Measurements from ENCODE around the gene CYRIA. TPM values are rescaled to one million over a fixed set of nuclear protein-coding genes. Genes with fewer than 3 reads are reported as not detected.

Gene CYRIA
- total RNA-seq, 1 donor from 2014 or later = 27.0 TPM

DNA sequence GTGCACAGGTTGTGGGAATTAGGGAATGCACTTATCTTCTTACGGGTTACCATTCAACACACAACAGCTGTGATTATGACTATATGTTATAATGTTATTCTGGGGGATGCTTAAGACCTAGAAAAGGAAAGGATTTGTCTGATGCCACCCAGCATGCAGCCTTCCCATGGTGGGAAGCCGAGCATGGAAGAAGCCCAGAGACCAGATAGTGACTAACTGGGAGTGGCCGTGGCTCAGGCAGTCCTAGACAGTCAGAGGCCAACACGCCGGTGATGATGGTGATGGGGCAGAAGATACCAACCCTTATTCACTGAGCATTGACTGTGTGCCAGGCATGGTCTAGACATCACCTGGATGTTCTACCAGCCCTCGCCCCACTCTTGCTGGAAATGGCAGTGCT, 35.9 kb downstream of the CYRIA start:
- DNase-seq (ENCODE audit: low read depth, low spot score) = no peak

DNA sequence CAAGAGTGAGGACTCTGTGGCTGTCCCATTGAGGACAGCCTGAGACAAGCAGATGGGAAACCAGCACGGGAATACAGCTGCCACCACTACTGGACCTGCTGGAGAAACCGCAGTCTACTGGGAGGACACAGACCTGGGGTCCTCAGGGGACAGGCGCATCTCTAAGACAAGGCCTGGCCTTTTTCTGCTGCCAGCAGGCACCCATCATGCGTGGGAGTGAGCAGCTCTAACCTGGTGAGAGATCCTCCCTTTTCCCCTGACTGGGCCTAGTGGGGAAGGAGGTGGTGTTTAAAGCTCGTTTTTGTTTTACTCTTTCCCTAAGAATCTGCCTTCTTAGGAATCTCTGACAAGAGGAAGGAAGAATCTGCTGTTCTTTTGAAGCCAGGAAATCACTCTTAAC, 36.6 kb downstream of the CYRIA start:
- DNase-seq (ENCODE audit: low read depth, low spot score) = no peak

DNA sequence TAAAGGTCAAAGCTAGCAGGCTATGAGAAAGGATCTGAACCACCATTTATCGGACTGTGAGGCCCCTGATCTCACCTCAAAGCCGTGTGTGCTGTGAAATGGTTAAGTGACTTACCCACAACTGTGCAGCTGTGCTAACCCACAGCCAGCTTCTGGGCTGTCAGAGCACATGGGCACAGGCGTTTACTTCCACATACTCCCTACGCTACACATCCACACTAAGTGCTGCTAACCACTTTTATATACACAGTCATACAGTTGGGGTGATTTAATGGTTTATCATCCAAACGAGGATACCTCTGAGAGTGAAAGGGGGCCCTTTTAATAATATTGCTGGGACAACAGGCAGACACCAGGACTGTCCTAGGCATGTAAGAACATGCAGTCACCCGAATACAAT, 37.3 kb downstream of the CYRIA start:
- DNase-seq (ENCODE audit: low read depth, low spot score) = no peak

DNA sequence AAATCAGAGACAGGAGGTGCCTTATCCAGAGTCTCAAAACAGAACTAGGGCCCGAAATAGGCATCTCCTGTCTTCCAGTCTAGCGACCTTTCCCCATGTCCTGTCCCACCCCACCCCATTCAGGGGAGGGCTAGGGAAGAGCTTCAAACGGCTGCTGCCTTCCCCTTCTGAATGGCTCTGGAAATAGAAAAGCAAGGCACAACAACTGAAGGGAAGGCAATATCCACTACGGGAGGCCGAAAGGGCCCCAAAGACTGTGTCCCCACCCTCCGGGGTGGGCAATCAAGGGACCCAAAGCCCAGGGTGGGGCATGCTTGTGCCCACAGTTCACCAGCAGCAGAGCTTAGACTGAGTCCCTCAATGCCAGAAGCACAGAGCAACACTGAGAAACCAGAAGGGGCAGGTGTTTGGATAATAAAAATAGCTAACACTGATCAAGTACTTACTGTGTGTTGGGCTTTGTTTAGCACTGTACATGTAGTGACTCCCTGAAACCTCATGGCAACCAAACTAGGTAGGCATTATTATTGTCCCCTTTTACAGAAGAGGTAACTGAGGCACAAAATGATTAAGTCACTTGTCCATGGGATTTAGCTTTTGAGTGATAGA, 38.5 kb downstream of the CYRIA start:
- no peak for DNase-seq (ENCODE audit: low read depth, low spot score)

DNA sequence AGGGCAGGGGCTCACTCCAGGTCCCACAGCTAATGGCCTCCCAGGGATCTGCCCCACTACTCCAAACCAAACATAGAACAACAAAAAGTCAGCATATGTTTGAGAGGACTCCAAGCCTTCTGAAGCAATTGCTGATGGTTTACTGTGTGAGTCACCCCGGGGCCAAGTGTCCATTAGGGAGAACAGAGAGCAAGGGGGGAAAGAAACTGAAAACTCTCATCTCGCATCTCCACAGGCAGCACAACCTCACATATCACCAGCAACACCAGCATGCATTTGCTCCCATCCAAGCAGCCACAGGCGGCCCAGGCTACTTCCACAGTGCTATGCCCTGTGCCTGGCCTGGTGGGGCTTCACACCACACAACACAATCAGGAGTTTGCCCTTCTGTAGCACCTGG, 39.1 kb downstream of the CYRIA start:
- DNase-seq (ENCODE audit: low read depth, low spot score) = no peak

DNA sequence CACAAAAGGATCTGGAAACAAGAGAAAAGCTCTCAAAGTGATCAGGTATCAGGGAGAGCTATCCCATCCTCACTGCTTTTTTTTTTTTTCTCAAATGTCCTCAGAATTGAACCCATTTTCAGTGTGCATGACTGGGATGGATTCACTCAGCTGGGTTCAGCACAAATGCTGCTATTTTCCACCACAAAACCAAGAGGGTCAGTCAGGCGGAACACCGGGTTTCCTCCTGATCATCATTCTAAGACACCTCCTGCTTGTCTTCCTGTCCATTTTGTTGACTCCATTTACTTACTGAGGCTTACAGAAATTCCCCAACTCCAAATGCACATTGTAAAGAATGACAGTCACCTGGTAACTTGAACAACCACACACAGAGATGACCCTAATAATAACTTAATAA, 39.9 kb downstream of the CYRIA start:
- no peak for DNase-seq (ENCODE audit: low read depth, low spot score)

DNA sequence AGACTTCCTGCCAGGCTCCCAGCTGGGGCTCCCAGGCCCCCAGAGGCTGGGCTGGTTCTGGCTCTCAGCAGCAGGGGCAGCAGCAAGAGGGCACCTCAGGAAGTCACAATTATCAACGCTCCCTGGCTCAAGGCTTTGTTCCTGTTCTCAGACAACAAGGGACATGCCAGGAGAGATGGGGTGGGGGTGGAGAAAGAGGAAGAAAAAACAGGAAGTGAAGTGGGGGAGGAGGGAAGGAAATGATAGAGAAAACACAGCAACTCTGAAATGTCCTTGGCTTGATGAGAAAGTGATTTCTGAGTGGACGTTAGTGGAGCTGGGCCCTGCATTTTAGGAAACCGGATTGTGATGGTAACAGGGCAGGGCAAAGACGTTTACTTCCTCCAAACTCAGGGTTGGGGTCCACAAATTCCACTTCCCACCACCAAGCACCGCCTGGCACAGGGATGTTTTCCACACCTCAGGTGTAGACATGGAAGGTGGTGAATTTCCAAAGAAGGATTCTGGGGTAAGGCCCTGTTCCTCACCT, 40.4 kb downstream of the CYRIA start:
- no peak for DNase-seq (ENCODE audit: low read depth, low spot score)

DNA sequence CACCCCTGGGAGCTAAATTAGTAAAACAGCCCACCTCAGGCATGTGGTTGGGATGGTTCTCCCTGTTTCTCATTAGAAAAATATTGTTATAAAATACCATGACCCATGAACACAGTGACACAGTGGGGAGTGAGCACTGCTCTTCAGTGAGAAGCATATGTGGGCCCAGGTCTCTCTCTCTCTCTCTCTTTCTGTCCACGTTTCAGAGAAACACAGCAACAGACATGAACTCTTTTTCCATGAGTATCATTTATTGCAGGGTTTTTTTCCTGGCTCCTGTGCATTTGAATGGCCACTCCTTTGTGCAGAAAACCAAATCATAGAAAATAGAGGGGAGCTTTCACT, 41.2 kb downstream of the CYRIA start:
- DNase-seq (ENCODE audit: low read depth, low spot score) = no peak

DNA sequence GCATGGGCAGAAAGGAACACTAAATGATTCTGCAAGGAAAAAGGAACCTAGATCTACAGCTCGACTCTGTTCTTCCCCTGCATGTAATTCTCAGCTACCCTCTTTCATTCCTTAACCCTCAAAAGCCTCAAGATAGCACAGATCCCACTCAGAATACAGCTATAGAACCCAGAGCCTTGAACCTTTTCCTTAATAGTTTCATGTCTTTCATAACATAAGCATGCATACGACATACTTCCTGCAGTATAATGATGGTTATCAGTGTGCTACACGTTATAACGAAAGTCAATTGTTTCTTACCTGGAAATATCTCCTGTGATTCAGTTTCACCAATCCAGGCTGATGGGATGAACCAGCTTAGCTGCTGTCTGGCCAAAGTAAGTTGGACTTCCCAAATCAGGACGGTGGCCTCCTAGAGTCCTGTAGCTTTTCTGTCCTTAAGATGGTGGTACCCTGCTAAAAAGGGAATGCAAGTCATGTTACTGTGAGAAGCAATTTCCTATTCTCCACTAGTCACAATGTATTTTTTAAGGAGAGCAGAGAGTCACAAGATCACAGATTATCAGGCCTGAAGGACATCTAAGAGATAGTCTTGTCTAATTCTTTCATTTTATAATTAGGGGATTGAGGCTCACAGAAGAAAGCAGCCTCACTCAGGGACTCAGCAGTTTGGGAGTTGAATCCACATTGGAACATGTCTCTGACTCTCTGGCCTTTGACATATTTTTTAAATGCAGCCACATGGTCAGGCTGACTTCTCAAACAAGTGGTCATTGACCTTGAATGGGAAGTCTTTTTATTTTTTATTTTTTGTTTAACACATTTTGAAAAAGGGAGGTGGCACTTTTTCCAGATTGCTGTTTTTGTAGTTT, 41.8 kb downstream of the CYRIA start:
- no peak for DNase-seq (ENCODE audit: low read depth, low spot score)

DNA sequence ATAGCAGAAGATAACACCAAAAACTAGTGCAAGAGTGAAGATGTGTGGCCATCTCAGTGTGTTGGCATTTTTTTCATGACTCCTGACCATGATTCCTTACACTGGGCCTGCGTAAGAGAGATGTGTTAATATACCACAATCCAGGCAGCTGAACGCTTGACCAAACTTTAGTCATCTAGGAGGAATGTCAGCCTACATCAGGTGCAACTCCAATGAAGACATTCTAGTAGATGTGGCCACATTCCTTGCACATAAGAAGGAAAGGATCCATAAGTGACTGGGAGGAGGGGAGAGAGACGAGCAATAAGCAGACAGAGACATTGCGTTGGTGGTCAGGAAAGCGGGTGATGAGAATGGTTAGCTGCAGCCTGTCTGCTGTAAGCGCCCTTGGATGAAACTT, 42.6 kb downstream of the CYRIA start:
- no peak for DNase-seq (ENCODE audit: low read depth, low spot score)

DNA sequence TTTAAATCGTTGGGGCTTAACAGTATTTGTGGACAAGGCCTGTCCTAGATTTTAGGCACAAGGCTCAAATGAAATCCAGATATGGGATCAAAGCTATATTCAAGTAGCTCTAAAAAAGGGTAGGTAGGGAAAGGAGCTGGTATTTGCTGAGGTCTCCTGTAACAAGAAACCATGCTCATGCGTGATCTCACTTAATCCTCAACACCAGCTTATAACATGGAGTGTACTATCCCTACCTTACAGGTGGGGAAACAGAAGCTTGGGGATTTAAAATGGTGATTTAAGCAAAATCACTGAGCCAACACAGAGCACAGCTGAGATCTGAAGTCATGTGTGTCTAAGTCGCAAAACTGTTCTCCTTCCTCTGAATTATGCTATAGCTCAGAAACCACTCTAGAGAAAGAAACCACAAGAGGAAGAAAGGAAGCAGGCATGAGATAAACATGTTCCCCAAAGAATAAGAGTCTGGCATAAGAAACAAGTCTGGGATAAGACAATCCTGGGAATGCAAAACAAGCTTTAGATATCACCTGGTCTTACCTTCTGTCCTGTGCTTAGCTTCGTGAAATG, 43.1 kb downstream of the CYRIA start:
- no peak for DNase-seq (ENCODE audit: low read depth, low spot score)

DNA sequence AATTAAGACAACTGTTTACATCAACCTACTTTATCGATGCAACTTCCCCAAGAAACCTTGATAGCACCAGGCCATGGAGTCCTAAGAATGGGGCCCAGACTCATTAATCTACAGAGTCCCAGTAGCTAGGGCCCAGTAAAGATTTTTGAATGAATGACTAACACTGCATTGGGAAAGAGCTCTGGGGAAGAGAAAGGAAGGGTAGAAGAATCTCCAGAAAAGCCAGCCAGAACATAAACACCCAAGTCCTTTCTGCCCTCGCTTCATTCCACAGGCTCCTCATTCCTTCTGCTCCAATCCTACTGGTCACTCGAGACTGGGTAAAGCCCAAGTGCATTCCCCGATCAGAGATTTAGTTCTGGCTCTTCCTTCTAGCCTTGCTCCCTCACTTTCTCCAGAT, 44.3 kb downstream of the CYRIA start:
- no peak for DNase-seq (ENCODE audit: low read depth, low spot score)

DNA sequence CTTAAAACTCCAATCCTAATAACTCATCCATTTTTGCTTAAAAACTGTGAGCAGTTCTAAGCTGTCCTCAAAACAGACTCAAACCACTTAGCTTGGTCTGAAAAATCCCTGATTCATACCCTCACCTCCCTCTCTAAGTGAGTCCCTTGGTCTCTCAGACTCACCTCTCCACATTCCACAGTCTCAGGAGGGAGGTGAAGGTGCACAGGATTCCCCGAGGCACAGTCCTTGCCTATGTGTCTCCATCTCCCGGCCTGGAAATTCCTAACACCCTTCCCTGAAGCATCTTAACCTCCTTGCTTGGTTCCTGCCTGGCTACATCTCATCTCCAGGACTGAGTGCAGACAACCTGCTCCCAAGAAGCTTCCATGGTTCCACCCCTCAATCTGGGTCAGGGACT, 45.0 kb downstream of the CYRIA start:
- no peak for DNase-seq (ENCODE audit: low read depth, low spot score)

DNA sequence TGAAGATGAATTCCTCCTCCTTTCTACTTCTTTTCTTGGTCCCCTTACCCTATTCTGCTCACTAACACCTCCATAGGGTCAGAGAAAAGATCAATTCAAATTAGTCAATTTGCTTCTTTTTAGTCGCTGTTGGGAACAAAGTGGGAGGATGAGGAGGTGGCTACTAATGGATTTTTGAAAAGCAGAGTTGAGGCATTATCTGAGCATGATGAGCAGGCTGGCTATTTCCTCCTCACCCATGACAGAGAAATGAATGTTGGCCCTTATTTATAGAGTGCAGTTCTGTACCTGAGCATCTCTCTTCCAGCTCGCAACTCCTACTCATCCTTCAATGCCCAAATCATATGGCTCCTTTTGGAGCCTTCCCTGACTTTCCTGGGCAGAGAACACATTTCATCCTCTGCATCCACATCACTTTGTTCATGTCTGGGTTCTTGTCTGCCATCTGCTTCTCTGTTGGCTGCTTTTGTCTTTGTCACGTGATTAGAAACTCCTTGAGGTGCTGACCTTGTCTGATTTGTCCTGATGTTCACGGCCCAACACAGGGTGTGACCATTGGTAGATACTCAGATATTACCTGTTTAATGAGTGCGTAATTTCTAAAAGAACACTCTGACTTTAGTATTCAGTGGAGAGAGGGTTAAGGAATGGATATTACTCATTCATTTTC, 45.9 kb downstream of the CYRIA start:
- no peak for DNase-seq (ENCODE audit: low read depth, low spot score)

DNA sequence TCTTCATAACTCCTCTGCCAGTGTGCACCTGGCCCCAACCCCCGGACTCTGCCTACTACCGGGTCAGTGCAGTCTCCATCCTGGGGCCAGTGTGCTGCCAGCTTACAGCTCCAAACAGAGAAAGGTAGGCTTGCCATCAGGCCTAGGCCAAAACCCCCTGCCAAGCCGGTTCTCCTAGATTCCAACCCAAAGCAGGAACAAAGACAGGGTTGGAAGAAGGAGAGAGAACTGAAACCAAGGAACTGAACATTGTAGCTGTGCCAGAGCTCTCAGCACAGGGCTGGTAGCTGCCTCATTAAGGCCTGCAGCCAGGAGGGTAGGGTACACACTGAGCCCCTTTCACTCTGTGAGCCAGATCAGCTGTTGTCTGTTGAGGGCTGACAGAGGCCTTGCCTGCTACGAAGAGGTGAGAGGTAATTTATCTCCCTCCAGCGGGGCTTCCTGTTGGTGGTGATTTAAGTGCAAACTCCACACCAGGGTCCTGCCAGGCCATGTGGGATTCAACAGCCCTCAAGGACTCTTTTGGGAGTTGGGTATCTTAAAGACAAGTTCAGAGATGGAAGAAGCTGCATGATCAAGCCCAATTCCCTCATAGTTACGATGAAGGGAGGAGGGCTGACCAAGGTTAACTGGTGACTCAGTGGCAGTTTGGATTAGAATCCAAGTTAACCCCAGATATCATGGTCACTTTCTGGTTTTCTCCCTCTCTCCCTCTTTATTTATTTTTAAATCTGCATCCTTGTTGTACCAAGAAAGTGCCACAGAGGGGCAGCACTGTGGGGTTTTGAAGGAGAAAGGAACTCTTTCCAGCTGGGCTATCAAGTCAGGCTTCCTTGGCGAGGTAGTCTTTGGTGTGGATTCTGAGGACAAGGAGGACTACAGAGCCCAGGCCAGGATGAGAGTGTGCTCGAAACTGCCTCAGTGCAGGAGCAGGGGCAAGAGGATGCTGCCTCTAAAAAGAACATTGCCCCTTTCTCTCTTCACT, 48.1 kb downstream of the CYRIA start:
- DNase-seq (ENCODE audit: low read depth, low spot score) = no peak

Measured in pulmonary artery endothelial cell (primary cell).